ENCODE measurements around the gene LRRIQ1. TPM values are rescaled to one million over a fixed set of nuclear protein-coding genes. Genes with fewer than 3 reads are reported as not detected.

LRRIQ1 gene
- total and polyA plus RNA-seq, 2 of the 4 experiments (the other 2 are of a cell fraction), result under 0.01 to 0.05 TPM

DNA sequence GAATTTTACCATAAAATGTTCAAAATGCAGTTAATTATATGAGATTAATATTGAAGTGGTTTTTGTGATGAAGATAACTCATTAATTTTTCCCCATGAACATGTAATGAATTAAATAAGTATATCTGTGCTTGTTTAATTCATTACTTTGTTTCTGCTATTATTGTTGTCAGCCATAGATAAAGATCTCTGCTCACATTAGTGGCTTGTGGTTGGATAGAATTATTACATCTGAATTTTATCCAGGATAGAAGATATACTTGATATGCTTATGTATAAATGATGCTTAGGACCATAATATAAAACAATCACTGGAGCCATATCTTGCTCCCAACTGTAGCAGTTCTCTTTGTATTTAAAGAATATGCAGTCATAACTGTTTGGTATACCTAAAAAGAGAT is 18.5 kb upstream of the LRRIQ1 start:
- no peaks in the 10 kb centered on the region for H4K20me1 ChIP-seq (ENCODE audit: insufficient read depth, low read length)

More for the DNA sequence above, 18.5 kb upstream of the LRRIQ1 start:
- no peaks in the 10 kb centered on the region for H3K79me1 ChIP-seq (ENCODE audit: low read depth in 1 of 2, low read length in 2 of 2)
- H2AK9ac ChIP-seq (replicated peaks; ENCODE audit: low read depth, low read length, poor library complexity), result no peak overlapping the region
- POLR2A ChIA-PET (ENCODE audit: unreplicated experiment), result no interaction called here
- no peak overlapping the region for H2BK120ac ChIP-seq (ENCODE audit: low read depth, low read length)
- no peak for ATAC-seq (ENCODE audit: low read depth)
- H3K18ac ChIP-seq (ENCODE audit: low read depth, low read length), result no peak overlapping the region
- H4K5ac ChIP-seq (ENCODE audit: low read depth, low read length), result no peak overlapping the region
- no peak overlapping the region for H3K4me3 ChIP-seq (ENCODE audit: insufficient read depth, low read depth, low read length)
- H3K27me3 ChIP-seq (ENCODE audit: control insufficient read depth, insufficient read depth, low read length), result no peaks in the 10 kb centered on the region
- H3K9me3 ChIP-seq (ENCODE audit: control insufficient read depth, insufficient read depth, low read length), result no peaks in the 10 kb centered on the region
- no peak overlapping the region for H3K9ac ChIP-seq (ENCODE audit: low read depth, low read length)
- BruUV-seq (replicated peaks), result no TSS peak
- H3K36me3 ChIP-seq (ENCODE audit: control insufficient read depth, insufficient read depth, low read length), result no peaks in the 10 kb centered on the region
- no peak for DNase-seq
- in situ Hi-C loops (cut with MboI; ENCODE audit: low sequenced_read_pairs) (no loop called here), dilution Hi-C loops (cut with HindIII; ENCODE audit: low sequenced_read_pairs, unreplicated experiment) (no loop called here), intact Hi-C loops (cut with micrococcal nuclease) (no loop called here)
- no peak overlapping the region for H3K14ac ChIP-seq (replicated peaks; ENCODE audit: low read depth, low read length)
- H2AK5ac ChIP-seq (ENCODE audit: low read depth, low read length), result no peak overlapping the region
- CTCF ChIA-PET, result no interaction called here
- H3K4me1 ChIP-seq (ENCODE audit: control insufficient read depth, insufficient read depth, low read length), result peaks cover 2% of the 10 kb centered on the region; the same call in 1 of the 2 replicates
- H2BK15ac ChIP-seq (ENCODE audit: low read depth, low read length), result no peak overlapping the region
- H2AFZ ChIP-seq (replicated peaks; ENCODE audit: low read length, poor library complexity), result no peak overlapping the region
- no peaks in the 10 kb centered on the region for H3K9me1 ChIP-seq (ENCODE audit: insufficient read depth, low read length)
- H3K27ac ChIP-seq (ENCODE audit: insufficient read depth, low read length), result no peak overlapping the region
- H3K4me2 ChIP-seq (ENCODE audit: low read depth, low read length), result no peak overlapping the region
- no peak overlapping the region for H2BK5ac ChIP-seq (ENCODE audit: low read depth, low read length, poor library complexity, severe bottlenecking)
- no peak overlapping the region for H3K56ac ChIP-seq (ENCODE audit: extremely low read depth, insufficient read depth, low read length)
- no peak overlapping the region for H2BK20ac ChIP-seq (ENCODE audit: low read depth, low read length)
- H3K23ac ChIP-seq (ENCODE audit: low read depth, low read length), result no peak overlapping the region
- H4K91ac ChIP-seq (ENCODE audit: insufficient read depth, low read depth, low read length), result no peak overlapping the region
- no peak overlapping the region for H3K4ac ChIP-seq (ENCODE audit: low read depth, low read length)
- H4K8ac ChIP-seq (ENCODE audit: low read depth in 2 of 2, low read length in 2 of 2), result no peak overlapping the region
- TF ChIP-seq, protein P1, sequence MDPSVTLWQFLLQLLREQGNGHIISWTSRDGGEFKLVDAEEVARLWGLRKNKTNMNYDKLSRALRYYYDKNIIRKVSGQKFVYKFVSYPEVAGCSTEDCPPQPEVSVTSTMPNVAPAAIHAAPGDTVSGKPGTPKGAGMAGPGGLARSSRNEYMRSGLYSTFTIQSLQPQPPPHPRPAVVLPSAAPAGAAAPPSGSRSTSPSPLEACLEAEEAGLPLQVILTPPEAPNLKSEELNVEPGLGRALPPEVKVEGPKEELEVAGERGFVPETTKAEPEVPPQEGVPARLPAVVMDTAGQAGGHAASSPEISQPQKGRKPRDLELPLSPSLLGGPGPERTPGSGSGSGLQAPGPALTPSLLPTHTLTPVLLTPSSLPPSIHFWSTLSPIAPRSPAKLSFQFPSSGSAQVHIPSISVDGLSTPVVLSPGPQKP (IDR thresholded peaks at IDR 0.05; ENCODE audit: borderline replicate concordance, low read depth, low read length), result no peak
- TF ChIP-seq CTCF (conservative IDR thresholded peaks at IDR 0.05; ENCODE audit: low read depth, low read length) (no peak), SMC3 (IDR thresholded peaks at IDR 0.05; ENCODE audit: low read depth, low read length) (no peak), MAZ (IDR thresholded peaks at IDR 0.05; ENCODE audit: borderline replicate concordance, low read depth, low read length) (no peak), RCOR1 (IDR thresholded peaks at IDR 0.05; ENCODE audit: insufficient replicate concordance, low read length) (no peak), CHD1 (IDR thresholded peaks at IDR 0.05; ENCODE audit: low read depth, low read length) (no peak), CEBPB (IDR thresholded peaks at IDR 0.05; ENCODE audit: low read depth, low read length) (no peak)
